ENCODE measurements around the gene CYP3A4. TPM values are rescaled to one million over a fixed set of nuclear protein-coding genes. Genes with fewer than 3 reads are reported as not detected.
"Not testable (repeated sequence)": the region's sequence is repeated elsewhere in the genome, so short reads cannot be mapped to it uniquely, and the experiment has no call there.

CYP3A4 gene
- total RNA-seq, 1 experiment from 2014 or later = not detected

- Histone ChIP-seq H3K36me3 (ENCODE audit: low read depth, low read length) (no peaks in the 10 kb centered on the region), H2AFZ (ENCODE audit: low read length) (no peak overlapping the region), H3K79me2 (ENCODE audit: low read length) (no peaks in the 10 kb centered on the region), H3K9me3 (ENCODE audit: low read length) (no peaks in the 10 kb centered on the region), H3K27me3 (ENCODE audit: low read length) (no peaks in the 10 kb centered on the region), H4K20me1 (ENCODE audit: low read length) (no peaks in the 10 kb centered on the region), H3K27ac (ENCODE audit: low read length) (no peak overlapping the region), H3K4me3 (ENCODE audit: low read length) (no peak overlapping the region), H3K9me2 (replicated peaks; ENCODE audit: low read length) (no peaks in the 10 kb centered on the region), H3K4me1 (ENCODE audit: insufficient read depth, low read length) (no peaks in the 10 kb centered on the region), H3F3A (ENCODE audit: low read length, unreplicated experiment) (no peaks in the 10 kb centered on the region), H3K9ac (ENCODE audit: low read length) (no peak overlapping the region), H3K4me2 (ENCODE audit: low read length) (no peak overlapping the region)
- no TSS peak for BruUV-seq (replicated peaks)
- CTCF ChIA-PET = no interaction called here
- TF ChIP-seq EZH2phosphoT487 (IDR thresholded peaks at IDR 0.05; ENCODE audit: borderline replicate concordance, low read length) (no peak), CTCF (conservative IDR thresholded peaks at IDR 0.05; ENCODE audit: low read depth, low read length) (no peak), EZH2 (IDR thresholded peaks at IDR 0.05; ENCODE audit: low read length, unreplicated experiment) (no peak)
- DNase-seq (no peak), ATAC-seq (no peak)
- POLR2A ChIA-PET (ENCODE audit: unreplicated experiment) = no interaction called here
- intact Hi-C loops (cut with micrococcal nuclease) = no loop called here
Measured at GRCh38 chr7:99739699-99740572, 44.0 kb downstream of the CYP3A4 start.

GRCh38 chr7:99737726-99738125 lies 46.3 kb downstream of the CYP3A4 start:
- ChIA-PET CTCF (no interaction called here), POLR2A (ENCODE audit: unreplicated experiment) (no interaction called here)
- BruUV-seq (replicated peaks) = no TSS peak

GRCh38 chr7:99736667-99737066 lies 47.3 kb downstream of the CYP3A4 start:
- ATAC-seq; H3K4me1 ChIP-seq (ENCODE audit: insufficient read depth, low read length); H3K9ac ChIP-seq (ENCODE audit: low read length); intact Hi-C loops (cut with micrococcal nuclease); CTCF ChIA-PET; H3K4me2 ChIP-seq (ENCODE audit: low read length); H3K36me3 ChIP-seq (ENCODE audit: low read depth, low read length); DNase-seq; H3K79me2 ChIP-seq (ENCODE audit: low read length); H4K20me1 ChIP-seq (ENCODE audit: low read length); H3K27ac ChIP-seq (ENCODE audit: low read length); H2AFZ ChIP-seq (ENCODE audit: low read length); POLR2A ChIA-PET (ENCODE audit: unreplicated experiment); H3F3A ChIP-seq (ENCODE audit: low read length, unreplicated experiment); H3K27me3 ChIP-seq (ENCODE audit: low read length); H3K9me3 ChIP-seq (ENCODE audit: low read length); H3K4me3 ChIP-seq (ENCODE audit: low read length); H3K9me2 ChIP-seq (replicated peaks; ENCODE audit: low read length); BruUV-seq (replicated peaks): not testable (repeated sequence)

More at GRCh38 chr7:99737726-99738125, 46.3 kb downstream of the CYP3A4 start:
- DNase-seq (no peak), ATAC-seq (no peak)
- H3K4me2 ChIP-seq (ENCODE audit: low read length) = no peak overlapping the region
- H3K4me3 ChIP-seq (ENCODE audit: low read length) = no peak overlapping the region
- H3K9ac ChIP-seq (ENCODE audit: low read length) = no peak overlapping the region
- H3K9me2 ChIP-seq (replicated peaks; ENCODE audit: low read length) = no peaks in the 10 kb centered on the region
- no peaks in the 10 kb centered on the region for H4K20me1 ChIP-seq (ENCODE audit: low read length)
- no peaks in the 10 kb centered on the region for H3F3A ChIP-seq (ENCODE audit: low read length, unreplicated experiment)
- no peak overlapping the region for H3K27ac ChIP-seq (ENCODE audit: low read length)
- no peaks in the 10 kb centered on the region for H3K27me3 ChIP-seq (ENCODE audit: low read length)
- no peaks in the 10 kb centered on the region for H3K9me3 ChIP-seq (ENCODE audit: low read length)
- H3K4me1 ChIP-seq (ENCODE audit: insufficient read depth, low read length) = no peaks in the 10 kb centered on the region
- H3K36me3 ChIP-seq (ENCODE audit: low read depth, low read length) = no peaks in the 10 kb centered on the region
- no peaks in the 10 kb centered on the region for H3K79me2 ChIP-seq (ENCODE audit: low read length)
- intact Hi-C loops (cut with micrococcal nuclease) = no loop called here
- no peak for TF ChIP-seq EZH2 (IDR thresholded peaks at IDR 0.05; ENCODE audit: low read length, unreplicated experiment)
- no peak for TF ChIP-seq EZH2phosphoT487 (IDR thresholded peaks at IDR 0.05; ENCODE audit: borderline replicate concordance, low read length)
- no peak for TF ChIP-seq CTCF (conservative IDR thresholded peaks at IDR 0.05; ENCODE audit: low read depth, low read length)
- no peak overlapping the region for H2AFZ ChIP-seq (ENCODE audit: low read length)
